Measurements from ENCODE around the gene STAB1. TPM values are rescaled to one million over a fixed set of nuclear protein-coding genes. Genes with fewer than 3 reads are reported as not detected.

Gene STAB1
- total and polyA plus RNA-seq, 12 donors = 30.8 to 1,593 (median 466) TPM

GRCh38 chr3:52539010-52539653 lies 44.0 kb downstream of the STAB1 start:
- Histone ChIP-seq H3K4me3 (peak overlapping the region in 2 of 4 donors; percentile 82 to 84), H3K27ac (peak overlapping the region in 3 of 5 donors; percentile 4 to 94 (median 6)), H3K27me3 (no peaks in the 10 kb centered on the region), H3K4me1 (replicated peaks in 1 of 2) (peaks cover 23 to 67% of the 10 kb centered on the region in 2 donors), H3K36me3 (replicated peaks in 1 of 2) (peaks cover 0 to 5% of the 10 kb centered on the region in 2 donors), H3K9me3 (replicated peaks in 1 of 3) (no peaks in the 10 kb centered on the region)
- 36 to 52% (median 45%) methylated on average over 5 of the region's 5 CpGs for whole genome bisulfite sequencing, 4 donors
- DNase-seq = peak in 2 of 7 donors; percentile 16 to 47
- TF ChIP-seq POLR2A (IDR thresholded peaks at IDR 0.05) = no peak
- no peak for TF ChIP-seq CTCF (IDR thresholded peaks at IDR 0.05)
- intact Hi-C loops (cut with DNase I) = loop anchor here in 1 of 2 donors (10.0 kb wide), 1 partner anchor 146 kb away; the partner anchor contains the start of genes GNL3 and PBRM1

- intact Hi-C loops (cut with DNase I) = loop anchor here in 1 of 2 donors (10.0 kb wide), 1 partner anchor 124 kb away; no protein-coding TSS in a partner anchor
- Histone ChIP-seq H3K27ac (no peak overlapping the region), H3K4me3 (no peak overlapping the region), H3K27me3 (no peaks in the 10 kb centered on the region), H3K36me3 (replicated peaks in 1 of 2) (peaks cover 0 to 5% of the 10 kb centered on the region in 2 donors), H3K9me3 (replicated peaks in 1 of 3) (no peaks in the 10 kb centered on the region), H3K4me1 (replicated peaks in 1 of 2) (peaks cover 17 to 56% of the 10 kb centered on the region in 2 donors)
- 66 to 81% (median 76%) methylated on average over 2 of the region's 2 CpGs for WGBS, 4 donors
- TF ChIP-seq POLR2A (IDR thresholded peaks at IDR 0.05) (no peak), CTCF (IDR thresholded peaks at IDR 0.05) (no peak)
- no peak for DNase-seq
These were observed 45.9 kb downstream of the STAB1 start for GRCh38 chr3:52541050-52541449.

- Histone ChIP-seq H3K27me3 (no peaks in the 10 kb centered on the region), H3K4me1 (replicated peaks in 1 of 2) (peaks cover 6 to 27% of the 10 kb centered on the region in 2 donors), H3K4me3 (no peak overlapping the region), H3K9me3 (replicated peaks in 1 of 3) (no peaks in the 10 kb centered on the region), H3K27ac (peak overlapping the region in 2 of 5 donors; percentile 16 to 18), H3K36me3 (replicated peaks in 1 of 2) (peaks cover 0 to 36% of the 10 kb centered on the region in 2 donors)
- WGBS, 4 donors = 73 to 85% (median 75%) methylated on average over 4 of the region's 4 CpGs
- TF ChIP-seq CTCF (IDR thresholded peaks at IDR 0.05) = no peak
- no peak for TF ChIP-seq POLR2A (IDR thresholded peaks at IDR 0.05)
- peak in 1 of 7 donors; percentile 13 for DNase-seq
- intact Hi-C loops (cut with DNase I) = loop anchor here in 1 of 2 donors (10.0 kb wide), 1 partner anchor 120 kb away; no protein-coding TSS in a partner anchor
These were observed 49.8 kb downstream of the STAB1 start for GRCh38 chr3:52544937-52545336.

GRCh38 chr3:52546111-52546901 lies 51.2 kb downstream of the STAB1 start:
- Histone ChIP-seq H3K36me3 (replicated peaks in 1 of 2) (peaks cover 0 to 43% of the 10 kb centered on the region in 2 donors), H3K4me1 (replicated peaks in 1 of 2) (peaks cover 0 to 19% of the 10 kb centered on the region in 2 donors), H3K4me3 (no peak overlapping the region), H3K27ac (peak overlapping the region in 1 of 5 donors; percentile 16), H3K9me3 (replicated peaks in 1 of 3) (no peaks in the 10 kb centered on the region), H3K27me3 (no peaks in the 10 kb centered on the region)
- no peak for DNase-seq
- no peak for TF ChIP-seq CTCF (IDR thresholded peaks at IDR 0.05)
- no peak for TF ChIP-seq POLR2A (IDR thresholded peaks at IDR 0.05)
- intact Hi-C loops (cut with DNase I) = loop anchor here in 1 of 2 donors (10.0 kb wide), 1 partner anchor 118 kb away; no protein-coding TSS in a partner anchor
- 76 to 86% (median 81%) methylated on average over 3 of the region's 3 CpGs for WGBS, 4 donors
